HG02678 (cell line): Measurements from ENCODE around the gene KRTAP5-6.

Source experiments
- ATAC-seq: cut with Tn5 transposase; IDR thresholded peaks from one replicate; pipeline ENCODE4 v1.9.1; 2021; ENCODE audit warnings: mild to moderate bottlenecking, moderate library complexity; ENCODE audit not compliant: unreplicated experiment

The KRTAP5-6 gene

DNA sequence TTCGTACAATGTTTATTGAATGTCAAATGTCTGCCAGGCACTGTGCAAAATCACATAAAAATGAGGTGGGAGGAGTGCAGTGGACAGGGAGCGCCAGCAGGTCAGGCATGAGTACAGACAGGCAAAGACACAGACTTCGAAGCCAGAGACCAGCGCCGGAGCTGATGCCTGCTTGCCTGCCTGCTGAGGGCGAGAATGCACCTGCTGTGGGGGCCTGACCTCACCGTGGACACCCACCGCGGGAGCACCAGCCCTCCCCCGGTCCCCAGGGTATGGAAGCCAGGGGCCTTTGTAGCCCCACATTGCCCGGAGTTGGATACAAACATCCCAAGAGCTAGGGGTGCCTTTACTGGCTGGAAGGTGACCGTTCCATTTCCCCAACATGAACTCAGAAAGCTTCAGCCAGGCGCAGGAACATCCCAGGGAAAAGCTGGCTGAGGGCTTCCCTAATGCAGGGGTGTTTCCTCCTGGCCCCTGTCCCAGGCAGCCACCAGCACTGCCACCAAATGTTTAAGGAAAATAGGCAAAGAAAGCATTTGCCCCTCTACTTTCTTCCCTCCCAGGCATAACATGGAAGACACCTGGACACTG, 35.5 kb downstream of the KRTAP5-6 start:
- ATAC-seq = no peak

DNA sequence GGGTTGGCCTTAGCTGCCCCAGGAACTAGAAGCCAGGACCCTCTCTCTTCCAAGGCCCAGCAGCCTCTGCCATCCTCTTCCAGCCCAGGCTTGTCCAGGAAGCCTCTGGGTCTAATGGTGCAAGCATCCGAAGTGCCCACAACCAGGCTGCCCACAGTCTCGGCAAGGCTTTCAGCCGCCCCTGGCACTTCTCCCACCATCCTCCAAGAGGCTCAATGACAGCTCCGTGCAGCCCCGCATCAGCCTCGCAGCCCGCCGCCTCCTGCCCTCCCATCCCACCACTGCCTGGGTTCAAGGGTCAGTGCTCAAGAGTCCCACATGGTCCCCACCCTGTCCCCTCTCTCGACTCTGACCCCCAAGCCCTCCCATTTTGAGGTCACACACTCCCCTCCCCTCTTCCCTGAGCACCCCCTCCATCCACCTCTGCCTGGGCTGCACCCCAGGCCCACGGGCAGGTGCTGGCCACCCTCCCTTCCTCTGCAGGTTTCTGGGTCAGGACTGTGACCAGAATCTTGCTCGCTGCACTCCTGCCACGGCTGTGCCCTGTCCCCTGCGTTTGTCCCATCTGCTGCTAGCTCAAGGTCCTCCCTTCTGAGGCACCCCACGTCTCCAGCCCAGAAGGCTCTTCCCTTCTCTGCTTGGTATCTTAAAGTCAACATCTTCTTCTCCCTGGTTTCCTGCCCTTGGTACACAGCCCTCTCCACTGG, 36.2 kb downstream of the KRTAP5-6 start:
- no peak for ATAC-seq

DNA sequence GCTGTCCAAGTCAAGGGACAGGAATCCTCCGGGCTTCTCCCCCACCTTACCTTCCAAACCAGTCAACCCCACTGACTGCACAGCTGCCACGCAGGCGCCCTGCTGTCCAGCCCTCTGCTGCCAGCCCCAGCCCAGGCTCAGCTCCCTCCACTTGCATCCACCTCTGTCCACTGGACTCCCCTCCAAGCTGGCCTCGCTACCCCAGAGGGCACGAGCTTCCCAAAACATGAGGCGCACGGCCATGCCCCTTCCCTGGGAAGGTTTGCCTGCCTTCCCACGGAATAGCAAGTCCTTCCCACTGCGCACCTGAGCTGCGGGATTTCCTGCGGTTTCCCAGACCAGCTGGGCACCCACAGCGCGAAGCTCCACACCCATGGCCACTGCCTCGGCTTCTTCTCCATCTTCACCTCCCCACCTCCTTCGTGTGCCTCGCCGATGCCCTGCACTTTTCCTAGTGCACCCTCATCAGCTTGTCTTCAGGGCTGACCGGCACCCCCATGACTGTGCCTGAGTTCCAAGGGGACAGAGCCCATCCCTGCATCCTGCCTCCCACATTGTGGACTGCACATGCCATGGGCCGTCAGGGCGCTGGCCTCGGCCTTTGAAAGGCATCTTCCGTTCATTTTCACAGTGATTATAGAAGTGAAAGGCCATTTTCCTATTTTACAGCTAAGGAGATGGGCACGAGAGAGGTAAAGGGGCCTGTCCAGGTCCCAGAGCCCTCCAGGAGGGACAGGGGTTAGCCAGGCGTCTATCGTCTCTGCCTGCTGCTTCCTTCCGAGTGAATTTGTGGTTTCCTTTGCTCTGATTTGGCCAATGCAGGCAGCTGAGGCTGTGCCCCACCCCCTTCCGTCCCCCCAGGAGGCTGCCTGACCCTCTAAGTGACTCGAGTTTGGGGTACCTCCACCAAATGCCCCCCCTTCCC, 37.0 kb downstream of the KRTAP5-6 start:
- ATAC-seq = no peak

DNA sequence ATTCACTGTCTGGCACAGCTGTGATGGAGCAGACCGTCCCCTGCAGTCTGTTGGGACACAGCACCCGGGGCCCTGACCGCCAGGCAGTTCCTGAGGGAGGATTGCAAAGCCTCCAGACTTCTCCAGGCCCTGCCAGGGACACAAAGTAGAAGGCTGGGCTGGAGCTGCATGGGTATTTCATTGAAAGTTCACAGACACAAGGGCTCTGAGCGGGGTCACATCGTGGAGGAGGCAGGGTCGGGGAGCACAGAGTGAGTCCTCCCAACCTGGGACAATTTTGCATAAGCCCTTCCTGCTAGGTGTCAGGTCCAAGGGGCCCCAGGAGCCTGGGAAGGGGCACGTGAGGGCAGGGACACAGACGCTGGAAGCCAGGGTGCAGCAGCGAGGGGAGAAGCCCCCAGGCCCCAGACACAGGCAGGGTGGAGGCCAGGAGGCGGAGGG, 37.7 kb downstream of the KRTAP5-6 start:
- no peak for ATAC-seq

DNA sequence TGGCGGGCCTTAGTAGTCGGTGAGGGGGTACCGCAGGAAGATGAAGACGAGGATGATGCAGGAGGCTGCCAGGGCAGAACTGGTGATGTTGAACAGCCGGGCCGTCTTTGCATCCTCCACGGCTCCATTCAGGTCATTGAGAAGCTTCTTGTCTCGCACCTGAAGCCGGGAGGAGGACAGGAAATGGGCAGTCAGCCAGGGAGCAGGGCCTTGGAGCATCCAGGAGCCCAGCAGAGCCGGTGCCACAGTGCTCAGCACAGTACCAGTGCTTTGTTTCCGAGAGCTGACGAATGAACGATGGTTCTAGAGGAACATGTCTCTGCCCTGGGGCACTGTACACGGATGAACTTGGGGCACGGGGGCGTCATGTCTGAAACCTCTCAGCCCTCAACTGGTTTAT, 38.3 kb downstream of the KRTAP5-6 start:
- no peak for ATAC-seq

DNA sequence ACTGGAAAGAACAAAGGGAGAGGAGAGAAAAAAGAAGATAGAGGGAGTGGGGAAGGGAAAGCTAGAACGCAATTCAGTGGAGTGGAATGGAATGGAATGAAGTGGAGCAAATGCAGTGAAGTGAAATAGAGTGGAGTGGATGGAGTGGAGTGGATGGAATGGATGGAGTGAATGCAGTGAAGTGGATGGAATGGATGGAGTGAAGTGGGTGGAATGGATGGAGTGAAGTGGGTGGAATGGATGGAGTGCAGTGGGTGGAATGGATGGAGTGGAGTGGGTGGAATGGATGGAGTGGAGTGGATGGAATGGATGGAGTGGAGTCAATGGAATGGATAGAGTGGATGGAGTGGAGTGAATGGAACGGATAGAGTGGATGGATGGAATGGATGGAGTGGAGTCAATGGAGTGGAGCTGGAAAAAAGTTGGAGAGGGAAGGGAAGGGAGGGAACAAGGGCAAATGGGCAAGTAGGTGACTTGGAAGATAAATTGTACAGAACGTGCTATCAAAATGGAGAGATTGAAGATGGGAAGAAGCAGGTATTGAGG, 39.5 kb downstream of the KRTAP5-6 start:
- ATAC-seq = no peak

DNA sequence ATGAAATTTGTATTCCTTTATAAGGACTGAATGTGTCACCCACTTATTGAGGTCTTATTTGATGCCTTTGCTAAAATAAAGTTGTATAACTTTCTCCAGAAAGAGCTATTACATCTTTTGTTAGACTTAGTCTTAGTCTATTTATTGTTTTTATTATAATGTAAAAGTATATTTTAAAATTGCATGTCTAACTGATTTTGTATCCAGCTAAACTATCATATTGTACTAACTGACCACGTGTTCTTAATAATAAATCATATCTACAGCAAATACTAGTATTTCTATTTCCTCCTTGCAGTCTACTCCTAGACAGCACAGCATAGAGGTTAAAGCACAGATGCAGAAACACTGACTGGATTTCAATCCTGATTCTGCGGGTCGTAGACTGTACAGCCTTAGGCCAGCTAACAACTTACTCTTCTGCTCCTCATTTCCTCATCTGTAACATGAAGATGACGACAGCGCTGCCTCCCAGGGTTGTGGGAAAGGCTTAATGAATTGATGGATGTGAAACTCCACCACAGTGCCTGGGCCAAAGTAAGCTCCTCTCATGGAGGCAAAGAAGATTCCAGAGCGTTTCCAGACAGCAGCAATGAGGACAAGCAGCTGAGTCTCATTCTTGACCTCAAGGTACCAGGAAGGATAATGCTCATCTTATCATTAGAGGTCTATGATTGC, 40.2 kb downstream of the KRTAP5-6 start:
- no peak for ATAC-seq

DNA sequence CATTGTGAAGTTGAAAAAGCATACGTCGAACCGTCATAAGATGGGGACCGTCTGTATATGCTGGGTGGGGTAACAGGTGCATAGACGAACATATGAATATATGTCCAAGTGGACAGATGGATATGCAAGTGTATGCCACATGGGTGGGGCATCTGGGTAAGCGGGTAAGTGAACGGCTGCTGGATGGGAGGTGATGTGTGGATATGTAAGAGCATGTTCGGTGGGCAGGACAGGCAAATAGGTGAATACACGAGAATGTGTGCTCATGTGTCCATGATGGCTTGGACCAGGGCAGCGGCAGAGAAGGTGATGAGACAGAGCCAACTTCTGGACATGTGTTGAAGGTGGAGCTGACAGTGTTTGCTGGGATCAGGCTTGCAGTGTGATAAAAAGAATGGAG, 41.4 kb downstream of the KRTAP5-6 start:
- ATAC-seq = no peak

DNA sequence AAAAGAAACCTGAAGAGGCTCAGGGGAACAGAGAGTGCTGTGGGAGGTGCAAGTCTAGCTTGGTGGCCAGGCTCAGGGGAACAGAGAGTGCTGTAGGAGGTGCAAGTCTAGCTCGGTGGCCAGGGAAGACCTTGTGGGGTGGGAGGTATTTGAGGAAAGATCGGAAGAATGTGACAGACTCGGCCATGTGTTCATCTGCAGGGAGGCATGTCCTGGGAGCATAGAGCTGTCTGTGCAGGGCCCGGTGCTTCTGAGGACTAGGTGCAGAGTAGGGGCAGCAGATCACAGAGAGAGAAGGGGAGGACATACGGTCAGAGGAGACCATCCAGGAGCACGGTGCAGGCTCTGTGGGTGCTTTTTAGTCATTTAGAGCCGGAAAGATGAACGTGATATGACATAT, 42.6 kb downstream of the KRTAP5-6 start:
- ATAC-seq = no peak

DNA sequence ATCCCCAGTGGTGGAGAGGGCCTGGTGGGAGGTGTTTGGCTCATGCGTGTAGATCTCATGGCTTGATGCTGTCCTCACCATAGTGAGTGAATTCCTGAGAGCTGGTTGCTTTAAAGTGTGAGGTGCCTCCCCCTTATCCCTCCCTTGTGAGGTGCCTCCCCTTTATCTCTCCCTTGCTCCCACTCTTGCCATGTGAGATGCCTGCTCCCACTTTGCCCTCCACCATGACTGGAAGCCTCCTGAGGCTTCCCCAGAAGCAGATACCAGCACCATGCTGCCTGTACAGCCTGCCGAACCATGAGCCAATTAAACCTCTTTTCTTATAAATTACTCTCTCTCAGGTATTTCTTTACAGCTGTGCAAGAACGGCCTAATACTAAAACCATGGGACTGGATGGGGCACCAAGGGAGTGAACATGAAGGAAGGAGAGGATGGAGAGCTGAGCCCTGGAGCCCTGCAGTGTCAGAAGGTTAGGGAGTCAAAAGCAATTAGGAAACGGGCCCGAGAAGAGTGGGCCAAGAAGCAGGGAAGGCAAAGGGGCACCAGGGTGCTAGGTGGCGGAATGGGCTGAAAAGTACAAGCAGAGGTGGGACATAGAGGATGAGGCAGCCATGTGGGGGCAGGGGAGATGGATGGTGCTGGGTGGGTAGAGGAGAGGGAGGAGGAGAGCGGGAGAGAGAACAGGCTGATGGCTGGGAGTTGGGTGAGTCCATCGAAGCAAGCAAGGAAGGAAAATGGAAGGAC, 44.0 kb downstream of the KRTAP5-6 start:
- ATAC-seq = no peak

DNA sequence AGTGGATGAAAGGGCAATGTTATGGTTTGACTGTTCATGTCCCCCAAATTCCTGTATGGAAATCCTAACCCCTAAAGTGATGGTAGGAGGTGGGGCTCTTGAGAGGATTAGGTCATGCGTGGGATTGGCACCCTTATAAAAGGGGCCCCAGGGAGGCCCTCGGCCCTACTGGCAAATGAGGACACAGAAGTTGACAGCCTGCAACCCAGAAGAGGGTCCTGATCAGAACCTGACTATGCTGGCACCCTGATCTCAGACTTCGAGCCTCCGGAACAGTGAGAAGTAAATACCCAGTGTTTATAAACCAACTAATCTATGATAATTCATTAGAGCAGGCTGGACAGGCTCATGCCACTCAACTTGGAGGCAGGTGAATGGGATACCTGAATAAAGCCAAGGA, 44.7 kb downstream of the KRTAP5-6 start:
- ATAC-seq = no peak

DNA sequence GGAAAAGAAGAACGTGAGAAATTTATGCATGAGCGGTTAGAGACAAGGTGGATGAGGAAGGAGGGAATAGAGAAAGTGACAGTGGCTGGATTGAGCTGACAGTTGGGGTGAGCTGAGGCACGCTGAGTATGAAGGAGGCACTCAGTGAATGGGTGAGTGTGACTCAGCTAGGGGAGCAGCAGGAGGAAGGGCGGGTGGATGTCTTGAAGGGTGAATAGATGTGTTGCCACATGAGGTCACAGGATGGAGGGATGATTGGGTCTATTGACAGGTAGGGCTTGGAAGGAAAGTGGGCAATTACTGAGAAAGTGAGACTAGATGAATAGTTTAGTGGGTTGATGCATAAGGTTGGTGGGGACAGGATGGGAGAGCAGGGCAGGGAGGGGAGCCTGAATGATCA, 45.4 kb downstream of the KRTAP5-6 start:
- no peak for ATAC-seq

DNA sequence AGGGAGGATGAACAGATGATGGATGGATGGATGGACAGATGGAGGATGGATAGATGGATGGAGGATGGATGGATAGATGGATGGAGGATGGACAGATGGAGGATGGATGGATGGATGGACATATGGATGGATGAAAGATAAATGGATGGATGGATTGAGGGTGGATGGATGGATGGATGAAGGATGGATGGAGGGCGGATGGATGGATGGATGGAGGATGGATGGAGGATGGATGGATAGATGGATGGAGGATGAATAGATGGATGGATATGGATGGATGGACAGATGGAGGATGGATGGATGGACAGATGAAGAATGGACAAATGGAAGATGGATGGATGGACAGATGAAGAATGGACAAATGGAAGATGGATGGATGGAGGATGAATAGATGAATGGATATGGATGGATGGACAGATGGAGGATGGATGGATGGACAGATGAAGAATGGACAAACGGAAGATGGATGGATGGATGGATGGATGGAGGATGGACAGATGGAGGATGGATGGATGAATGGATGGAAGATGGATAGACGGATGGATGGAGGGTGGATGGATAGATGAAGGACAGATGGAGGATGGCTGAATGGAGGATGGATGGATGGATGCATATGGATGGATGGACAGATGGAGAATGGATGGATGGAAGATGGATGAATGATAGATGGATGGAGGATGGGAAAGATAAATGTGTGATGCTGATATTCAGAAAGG, 46.0 kb downstream of the KRTAP5-6 start:
- no peak for ATAC-seq

DNA sequence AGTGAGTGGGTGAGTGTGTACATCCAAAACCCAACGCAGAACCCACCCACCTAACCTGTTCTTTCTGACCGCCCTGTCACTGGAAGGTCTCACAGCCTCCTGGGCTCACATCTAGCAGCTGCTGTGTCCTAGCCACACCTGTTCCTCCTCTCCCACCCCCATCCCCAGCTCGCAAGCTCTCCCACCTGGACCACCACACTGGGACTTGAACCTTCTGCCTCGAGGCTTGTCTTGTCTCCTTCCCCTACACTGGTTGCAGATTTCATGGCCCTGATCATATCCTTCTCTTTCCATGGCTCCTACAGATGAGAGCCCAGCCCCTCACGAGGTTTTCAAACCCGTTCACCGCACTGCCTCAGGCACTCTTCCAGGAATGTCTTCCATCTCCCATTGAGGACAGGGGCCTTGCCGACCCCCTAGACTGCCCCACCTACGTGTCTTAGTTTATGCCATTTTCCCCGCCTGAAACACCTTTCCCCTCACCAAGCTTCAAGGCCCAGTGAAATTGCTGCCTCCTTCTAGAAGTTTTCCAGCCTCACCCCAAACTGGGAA, 46.7 kb downstream of the KRTAP5-6 start:
- ATAC-seq = no peak

DNA sequence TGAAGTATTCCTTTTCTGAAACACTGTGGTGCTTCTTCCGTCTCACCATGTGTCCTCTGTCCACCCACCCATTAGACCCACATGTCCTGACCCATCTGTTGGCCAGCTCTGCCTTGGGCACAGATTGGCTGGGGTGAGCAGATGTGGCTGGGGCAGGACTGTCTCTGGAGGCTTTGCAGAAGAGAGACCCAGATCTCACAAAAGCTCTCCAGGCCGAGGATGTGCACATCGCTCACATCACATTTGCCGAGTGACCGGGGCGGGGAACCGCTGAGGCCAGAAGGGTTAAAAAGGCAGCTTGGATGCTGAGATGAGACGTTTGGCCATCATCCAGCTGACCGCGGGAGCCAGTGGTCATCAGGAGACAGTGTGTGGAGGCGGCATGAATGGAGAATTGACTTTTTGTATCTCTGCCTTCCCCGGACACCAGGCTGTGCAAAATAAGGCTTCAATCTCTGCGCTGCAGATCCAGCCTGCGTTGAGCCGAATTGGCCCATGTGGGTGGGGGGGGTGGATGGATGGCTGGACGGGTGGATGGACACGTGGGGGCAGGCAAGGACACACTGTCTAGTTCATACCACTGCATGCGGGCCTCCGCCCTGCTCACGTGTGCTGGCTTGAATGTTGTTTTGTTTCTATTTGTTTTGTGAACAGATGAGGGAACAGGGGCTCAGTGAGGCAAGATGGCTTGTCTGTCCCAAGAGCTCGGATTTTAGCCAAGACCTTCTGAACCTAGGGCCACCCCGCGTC, 47.3 kb downstream of the KRTAP5-6 start:
- no peak for ATAC-seq

DNA sequence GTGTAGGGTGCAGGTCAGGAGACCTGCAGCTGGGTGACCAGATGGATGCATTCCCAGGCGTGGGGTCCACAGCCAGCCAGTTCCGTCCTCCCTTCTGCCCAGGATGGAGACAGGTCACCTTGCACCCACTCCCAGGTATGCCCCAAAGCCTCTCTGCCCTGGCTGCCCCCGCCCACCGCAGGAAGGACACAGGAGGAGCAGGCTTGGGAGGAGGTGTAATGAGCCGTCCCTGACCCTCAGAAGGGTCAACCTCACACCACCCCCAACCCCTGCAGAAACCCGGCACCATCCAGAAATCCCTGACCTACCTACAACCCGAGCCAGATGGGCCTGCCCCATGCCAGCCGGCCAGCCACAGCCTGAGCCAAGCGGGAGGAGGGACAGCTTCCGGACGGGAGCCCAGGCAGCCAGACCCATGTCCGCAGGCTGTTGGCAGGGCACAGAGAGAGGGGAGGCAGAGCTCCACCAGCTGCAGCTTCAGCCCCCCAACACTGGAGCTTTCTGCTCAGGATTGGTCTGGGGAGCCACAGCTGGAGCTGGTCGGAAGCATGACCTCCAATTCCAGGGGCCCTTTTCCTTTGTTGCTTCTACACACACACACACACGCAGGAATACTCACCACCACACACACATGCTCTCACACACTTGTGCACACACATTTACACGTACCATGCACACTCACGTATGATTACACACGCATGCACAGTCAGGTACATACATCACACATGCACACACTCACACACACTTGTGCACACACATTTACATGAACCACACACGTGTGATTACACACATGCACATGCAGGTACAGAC, 48.1 kb downstream of the KRTAP5-6 start:
- ATAC-seq = no peak

DNA sequence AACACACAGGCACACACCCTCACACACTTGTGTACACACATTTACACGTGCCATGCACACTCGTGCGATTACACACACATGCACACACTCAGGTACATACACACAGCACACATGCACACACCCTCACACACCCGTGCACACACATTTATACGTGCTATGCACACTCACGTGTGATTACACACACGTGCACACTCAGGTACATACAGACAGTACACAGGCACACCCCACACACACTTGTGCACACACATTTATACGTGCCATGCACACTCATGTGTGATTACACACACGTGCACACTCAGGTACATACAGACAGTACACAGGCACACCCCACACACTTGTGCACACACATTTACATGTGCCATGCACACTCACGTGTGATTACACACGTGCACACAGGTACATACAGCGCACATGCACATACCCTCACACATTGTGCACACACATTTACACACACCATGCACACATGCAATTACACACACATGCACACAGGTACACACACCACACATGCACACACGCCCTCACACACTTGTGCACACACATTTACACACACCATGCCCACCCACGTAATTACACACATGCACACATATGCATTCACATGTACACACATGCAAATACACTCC, 48.8 kb downstream of the KRTAP5-6 start:
- no peak for ATAC-seq
